ENCODE results near the gene NHLRC3. TPM values are rescaled to one million over a fixed set of nuclear protein-coding genes. Genes with fewer than 3 reads are reported as not detected.

The NHLRC3 gene
- total and polyA plus RNA-seq, 5 experiments from 2014 or later = 4.5 to 42.3 (median 6.5) TPM

- Mint-ChIP-seq H3K27me3 (peaks cover 0 to 9% (median 1%) of the 10 kb centered on the region in 5 donors), H3K36me3 (no peaks in the 10 kb centered on the region), H3K4me3 (no peak overlapping the region), H3K27ac (no peak overlapping the region), H3K4me1 (peaks cover 0 to 9% (median 0%) of the 10 kb centered on the region in 4 donors), H3K9me3 (no peaks in the 10 kb centered on the region)
- no peak for ATAC-seq
- no peak for DNase-seq
- POLR2A ChIA-PET = no interaction called here
Measured at GRCh38 chr13:39099231-39099630, 61.0 kb downstream of the NHLRC3 start.

Other genes starting within 250 kb of the NHLRC3 start
- not detected for gene STOML3, start 47.6 kb upstream of the NHLRC3 start, total RNA-seq
- not detected for gene STOML3, start 47.6 kb upstream of the NHLRC3 start, polyA plus RNA-seq
- gene PROSER1, start 367 bp upstream of the NHLRC3 start, total RNA-seq = 10 to 100 TPM; 47.4 to 53.1 TPM
- gene PROSER1, start 367 bp upstream of the NHLRC3 start, polyA plus RNA-seq = 10 to 100 TPM in 2 of 3 donors, 1 to 10 TPM in 1; 6.8 to 14.7 (median 13.1) TPM